ENCODE measurements around the gene FAM240A.

The FAM240A gene

DNA sequence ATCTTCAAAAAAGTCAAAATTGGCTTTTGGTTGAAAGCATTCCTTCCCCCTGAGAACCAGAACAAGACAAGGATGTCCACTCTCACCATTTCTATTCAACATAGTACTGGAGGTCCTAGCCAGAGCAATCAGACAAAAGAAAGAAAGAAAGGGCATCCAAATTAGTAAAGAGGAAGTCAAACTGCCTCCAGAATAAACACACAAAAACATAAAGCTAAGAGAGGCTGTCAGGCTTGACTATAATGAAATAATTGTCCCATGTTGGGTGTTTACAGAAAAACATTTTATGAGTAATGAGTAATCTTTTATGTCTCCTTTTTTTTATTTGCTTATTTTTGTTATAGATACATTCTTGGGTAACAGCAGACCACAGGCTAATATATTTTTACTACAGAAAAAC is 18.3 kb upstream of the FAM240A start:
- TF ChIP-seq, protein P1, sequence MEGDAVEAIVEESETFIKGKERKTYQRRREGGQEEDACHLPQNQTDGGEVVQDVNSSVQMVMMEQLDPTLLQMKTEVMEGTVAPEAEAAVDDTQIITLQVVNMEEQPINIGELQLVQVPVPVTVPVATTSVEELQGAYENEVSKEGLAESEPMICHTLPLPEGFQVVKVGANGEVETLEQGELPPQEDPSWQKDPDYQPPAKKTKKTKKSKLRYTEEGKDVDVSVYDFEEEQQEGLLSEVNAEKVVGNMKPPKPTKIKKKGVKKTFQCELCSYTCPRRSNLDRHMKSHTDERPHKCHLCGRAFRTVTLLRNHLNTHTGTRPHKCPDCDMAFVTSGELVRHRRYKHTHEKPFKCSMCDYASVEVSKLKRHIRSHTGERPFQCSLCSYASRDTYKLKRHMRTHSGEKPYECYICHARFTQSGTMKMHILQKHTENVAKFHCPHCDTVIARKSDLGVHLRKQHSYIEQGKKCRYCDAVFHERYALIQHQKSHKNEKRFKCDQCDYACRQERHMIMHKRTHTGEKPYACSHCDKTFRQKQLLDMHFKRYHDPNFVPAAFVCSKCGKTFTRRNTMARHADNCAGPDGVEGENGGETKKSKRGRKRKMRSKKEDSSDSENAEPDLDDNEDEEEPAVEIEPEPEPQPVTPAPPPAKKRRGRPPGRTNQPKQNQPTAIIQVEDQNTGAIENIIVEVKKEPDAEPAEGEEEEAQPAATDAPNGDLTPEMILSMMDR (conservative IDR thresholded peaks at IDR 0.05) = no peak
- no peak for TF ChIP-seq ZFX (IDR thresholded peaks at IDR 0.05)
- no peak overlapping the region for H3K27ac ChIP-seq

- TF ChIP-seq ZFX (IDR thresholded peaks at IDR 0.05) = no peak
- TF ChIP-seq, protein P1 (conservative IDR thresholded peaks at IDR 0.05) = no peak
- H3K27ac ChIP-seq = no peak overlapping the region
Measured at GRCh38 chr3:46594723-46595122, 17.6 kb upstream of the FAM240A start.

- TF ChIP-seq ZFX (IDR thresholded peaks at IDR 0.05) = no peak
- TF ChIP-seq, protein P1 (conservative IDR thresholded peaks at IDR 0.05) = no peak
- H3K27ac ChIP-seq = no peak overlapping the region
Measured at GRCh38 chr3:46595819-46596314, 16.5 kb upstream of the FAM240A start.

GRCh38 chr3:46599590-46599989 is 12.7 kb upstream of the FAM240A start:
- TF ChIP-seq, protein P1 (conservative IDR thresholded peaks at IDR 0.05) = no peak
- TF ChIP-seq ZFX (IDR thresholded peaks at IDR 0.05) = no peak

DNA sequence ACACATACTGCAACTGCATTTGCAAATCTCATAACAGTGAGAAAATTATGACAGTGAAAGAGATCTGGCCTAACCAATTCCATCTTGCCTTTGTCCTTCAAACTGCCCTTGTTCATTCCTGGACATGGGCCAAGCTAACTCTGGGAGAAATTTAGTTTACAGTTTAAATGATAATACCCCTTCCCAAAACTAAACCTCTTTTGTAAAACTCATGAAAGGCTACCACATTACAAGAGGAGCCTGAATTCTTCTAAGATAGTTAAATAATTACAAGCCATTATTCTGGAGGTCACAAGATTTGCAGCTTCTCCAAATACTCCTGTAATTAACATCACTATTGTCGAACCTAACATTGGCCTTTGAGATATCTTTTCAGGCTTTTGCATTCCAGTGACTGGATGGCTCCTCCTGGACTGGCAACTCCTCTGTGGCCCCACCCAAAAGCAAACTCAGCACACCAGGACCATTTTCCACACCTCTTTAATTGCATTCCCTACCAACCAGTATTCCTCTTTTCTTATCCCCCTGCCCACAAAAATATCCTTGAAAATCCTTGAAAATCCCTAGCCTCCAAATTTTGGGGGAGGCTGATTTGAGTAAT is 8.8 kb upstream of the FAM240A start:
- no peak for TF ChIP-seq ZFX (IDR thresholded peaks at IDR 0.05)
- TF ChIP-seq, protein P1 (conservative IDR thresholded peaks at IDR 0.05) = no peak
- no peak overlapping the region for H3K27ac ChIP-seq

More at GRCh38 chr3:46599590-46599989, 12.7 kb upstream of the FAM240A start:
- no peak overlapping the region for H3K27ac ChIP-seq

GRCh38 chr3:46604127-46604526 is 8.2 kb upstream of the FAM240A start:
- no peak for TF ChIP-seq ZFX (IDR thresholded peaks at IDR 0.05)
- TF ChIP-seq, protein P1 (conservative IDR thresholded peaks at IDR 0.05) = no peak
- no peak overlapping the region for H3K27ac ChIP-seq

DNA sequence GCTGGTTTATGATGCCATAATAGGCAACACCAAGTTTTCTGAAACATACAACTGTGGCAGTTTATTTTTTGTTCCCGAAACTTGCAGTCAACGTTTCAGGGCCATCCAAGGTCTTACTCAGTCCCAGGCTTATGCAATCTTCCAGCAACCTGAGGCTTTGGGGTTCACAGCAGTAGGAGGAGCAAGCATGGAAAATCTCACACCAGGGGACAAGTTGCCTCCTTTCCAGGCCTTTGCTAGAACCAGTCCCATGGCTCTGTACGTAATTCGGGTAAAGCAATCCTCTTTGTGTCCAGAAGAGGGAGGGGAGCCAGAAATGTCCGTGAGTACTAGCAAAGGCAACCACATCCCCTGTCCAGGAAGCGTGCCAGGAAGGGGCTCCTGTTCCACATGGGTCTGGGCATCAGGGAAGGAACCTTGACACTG is 4.7 kb upstream of the FAM240A start:
- no peak overlapping the region for H3K27ac ChIP-seq
- TF ChIP-seq, protein P1 (conservative IDR thresholded peaks at IDR 0.05) = peak; percentile 16; the same call in 1 of the 2 replicates
- no peak for TF ChIP-seq ZFX (IDR thresholded peaks at IDR 0.05)
